ENCODE results near the gene MARVELD1.

The MARVELD1 gene

GRCh38 chr10:97673736-97674525 is 39.6 kb upstream of the MARVELD1 start:
- Histone ChIP-seq H3K27me3 (ENCODE audit: control insufficient read depth, insufficient read depth, low read length) (no peaks in the 10 kb centered on the region), H3K79me2 (no peaks in the 10 kb centered on the region), H3K4me1 (no peaks in the 10 kb centered on the region), H3K9me3 (ENCODE audit: control insufficient read depth, low read length) (no peaks in the 10 kb centered on the region), H2AFZ (no peak overlapping the region), H3K36me3 (ENCODE audit: control insufficient read depth, insufficient read depth, low read length) (no peaks in the 10 kb centered on the region), H3K9ac (no peak overlapping the region), H3K27ac (no peak overlapping the region), H3K4me2 (ENCODE audit: low read length) (no peak overlapping the region), H3K4me3 (ENCODE audit: low read depth, low read length) (no peak overlapping the region)
- TF ChIP-seq, protein P1, sequence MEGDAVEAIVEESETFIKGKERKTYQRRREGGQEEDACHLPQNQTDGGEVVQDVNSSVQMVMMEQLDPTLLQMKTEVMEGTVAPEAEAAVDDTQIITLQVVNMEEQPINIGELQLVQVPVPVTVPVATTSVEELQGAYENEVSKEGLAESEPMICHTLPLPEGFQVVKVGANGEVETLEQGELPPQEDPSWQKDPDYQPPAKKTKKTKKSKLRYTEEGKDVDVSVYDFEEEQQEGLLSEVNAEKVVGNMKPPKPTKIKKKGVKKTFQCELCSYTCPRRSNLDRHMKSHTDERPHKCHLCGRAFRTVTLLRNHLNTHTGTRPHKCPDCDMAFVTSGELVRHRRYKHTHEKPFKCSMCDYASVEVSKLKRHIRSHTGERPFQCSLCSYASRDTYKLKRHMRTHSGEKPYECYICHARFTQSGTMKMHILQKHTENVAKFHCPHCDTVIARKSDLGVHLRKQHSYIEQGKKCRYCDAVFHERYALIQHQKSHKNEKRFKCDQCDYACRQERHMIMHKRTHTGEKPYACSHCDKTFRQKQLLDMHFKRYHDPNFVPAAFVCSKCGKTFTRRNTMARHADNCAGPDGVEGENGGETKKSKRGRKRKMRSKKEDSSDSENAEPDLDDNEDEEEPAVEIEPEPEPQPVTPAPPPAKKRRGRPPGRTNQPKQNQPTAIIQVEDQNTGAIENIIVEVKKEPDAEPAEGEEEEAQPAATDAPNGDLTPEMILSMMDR (IDR thresholded peaks at IDR 0.05) = no peak

DNA sequence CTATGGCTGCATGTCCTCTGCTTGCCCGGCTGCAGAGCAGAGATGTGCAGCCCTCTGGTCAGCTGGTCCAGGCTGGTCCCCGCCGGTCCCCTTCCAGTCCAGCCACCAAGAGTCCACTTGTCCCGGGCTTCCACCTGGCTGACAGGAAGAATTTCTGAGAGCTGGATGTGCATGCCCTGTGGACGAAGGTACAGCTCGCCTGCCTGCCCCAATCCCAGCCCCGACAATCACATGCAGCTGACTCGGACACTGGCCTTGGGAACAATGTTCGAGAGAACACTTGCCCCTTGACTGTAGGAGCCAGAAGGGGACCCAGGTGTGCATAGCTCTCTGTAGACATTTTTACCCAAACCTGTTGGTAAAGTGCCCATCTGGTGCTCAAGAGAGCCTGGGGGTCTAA is 38.3 kb upstream of the MARVELD1 start:
- H3K9ac ChIP-seq = no peak overlapping the region
- H3K4me3 ChIP-seq (ENCODE audit: low read depth, low read length) = no peak overlapping the region
- TF ChIP-seq, protein P1 (IDR thresholded peaks at IDR 0.05) = no peak
- H2AFZ ChIP-seq = no peak overlapping the region
- H3K27ac ChIP-seq = no peak overlapping the region
- no peaks in the 10 kb centered on the region for H3K79me2 ChIP-seq
- no peaks in the 10 kb centered on the region for H3K9me3 ChIP-seq (ENCODE audit: control insufficient read depth, low read length)
- H3K4me2 ChIP-seq (ENCODE audit: low read length) = no peak overlapping the region
- H3K36me3 ChIP-seq (ENCODE audit: control insufficient read depth, insufficient read depth, low read length) = no peaks in the 10 kb centered on the region
- no peaks in the 10 kb centered on the region for H3K27me3 ChIP-seq (ENCODE audit: control insufficient read depth, insufficient read depth, low read length)
- H3K4me1 ChIP-seq = no peaks in the 10 kb centered on the region

DNA sequence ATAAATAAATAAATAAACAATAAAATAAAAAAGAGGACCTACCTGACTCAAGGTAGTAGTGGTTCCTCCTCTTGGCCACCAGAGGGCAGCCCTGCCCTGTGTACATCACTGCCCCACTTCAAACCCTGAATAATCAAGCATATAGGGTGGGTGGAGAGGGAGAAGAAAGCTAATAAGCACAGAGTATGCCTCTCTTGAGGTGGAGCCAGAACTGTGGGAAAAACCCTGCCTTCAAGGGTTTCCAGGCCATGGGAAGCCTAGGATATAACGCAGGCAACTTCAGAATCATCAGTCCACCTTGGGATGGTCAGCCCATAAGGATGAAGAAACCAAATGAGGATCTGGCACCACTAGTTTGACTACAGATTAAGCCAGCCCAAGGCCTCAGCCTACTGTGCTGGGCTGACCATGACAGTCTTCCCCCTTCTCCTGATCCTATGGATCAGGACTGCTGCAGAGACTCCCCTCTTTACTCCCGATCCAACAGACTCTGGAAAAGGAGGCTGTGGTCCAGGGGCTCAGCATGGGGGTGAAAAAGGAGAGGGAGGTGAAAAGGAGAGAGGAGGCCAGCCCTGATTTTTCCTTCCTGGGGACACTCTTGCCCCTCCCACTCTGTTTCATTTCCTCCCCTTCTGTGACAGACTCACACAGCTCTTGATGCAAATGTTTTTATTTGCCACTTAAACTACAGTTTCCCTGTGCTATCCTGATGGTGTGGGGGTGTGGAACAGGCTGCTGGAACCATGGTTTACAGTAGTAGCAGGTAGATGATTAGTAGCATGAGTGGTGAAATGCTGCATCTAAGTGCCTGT is 36.6 kb upstream of the MARVELD1 start:
- Histone ChIP-seq H3K4me1 (no peaks in the 10 kb centered on the region), H3K4me2 (ENCODE audit: low read length) (no peak overlapping the region), H3K9ac (no peak overlapping the region), H3K27ac (no peak overlapping the region), H2AFZ (no peak overlapping the region), H3K4me3 (ENCODE audit: low read depth, low read length) (no peak overlapping the region), H3K79me2 (no peaks in the 10 kb centered on the region), H3K36me3 (ENCODE audit: control insufficient read depth, insufficient read depth, low read length) (no peaks in the 10 kb centered on the region), H3K9me3 (ENCODE audit: control insufficient read depth, low read length) (no peaks in the 10 kb centered on the region), H3K27me3 (ENCODE audit: control insufficient read depth, insufficient read depth, low read length) (no peaks in the 10 kb centered on the region)
- TF ChIP-seq, protein P1 (IDR thresholded peaks at IDR 0.05) = peak; percentile 93

- H3K9ac ChIP-seq = no peak overlapping the region
Measured at GRCh38 chr10:97679594-97679993, 33.9 kb upstream of the MARVELD1 start.

More at GRCh38 chr10:97679594-97679993, 33.9 kb upstream of the MARVELD1 start:
- Histone ChIP-seq H3K27ac (no peak overlapping the region), H3K4me1 (no peaks in the 10 kb centered on the region), H3K36me3 (ENCODE audit: control insufficient read depth, insufficient read depth, low read length) (no peaks in the 10 kb centered on the region), H2AFZ (no peak overlapping the region), H3K4me2 (ENCODE audit: low read length) (no peak overlapping the region), H3K79me2 (no peaks in the 10 kb centered on the region), H3K9me3 (ENCODE audit: control insufficient read depth, low read length) (no peaks in the 10 kb centered on the region), H3K27me3 (ENCODE audit: control insufficient read depth, insufficient read depth, low read length) (no peaks in the 10 kb centered on the region), H3K4me3 (ENCODE audit: low read depth, low read length) (no peak overlapping the region)
- TF ChIP-seq, protein P1 (IDR thresholded peaks at IDR 0.05) = no peak
